Progenitor cell of endocrine pancreas (in vitro differentiated cells): ENCODE results near the gene RASAL2. TPM values are rescaled to one million over a fixed set of nuclear protein-coding genes. Genes with fewer than 3 reads are reported as not detected.

ENCODE experiments used
- DNase-seq: peaks from one replicate; pipeline ENCODE4 v3.0.0; 2021; ENCODE audit warnings: low spot score; ENCODE audit not compliant: unreplicated experiment
- H3K27ac Mint-ChIP-seq: 2 replicates; pipeline ENCODE4 v1.8.0; 2021; ENCODE audit warnings: mild to moderate bottlenecking, moderate library complexity, mixed read lengths
- H3K27me3 Mint-ChIP-seq: 2 replicates; pipeline ENCODE4 v1.8.0; 2021; ENCODE audit warnings: mixed read lengths
- H3K36me3 Mint-ChIP-seq: 2 replicates; pipeline ENCODE4 v1.8.0; 2022; ENCODE audit warnings: mixed read lengths; ENCODE audit not compliant: insufficient read depth
- H3K4me1 Mint-ChIP-seq: 2 replicates; pipeline ENCODE4 v1.8.0; 2021; ENCODE audit warnings: low read depth, mixed read lengths
- H3K4me3 Mint-ChIP-seq: 2 replicates; pipeline ENCODE4 v1.8.0; 2021; ENCODE audit warnings: low read depth, mild to moderate bottlenecking, moderate library complexity, mixed read lengths
- H3K9me3 Mint-ChIP-seq: 2 replicates; pipeline ENCODE4 v1.8.0; 2021; ENCODE audit warnings: low read depth, mixed read lengths
- CTCF ChIP-seq: fragments of 200-600 bp; sonication (generic); IDR thresholded peaks from one replicate; pipeline ENCODE4 v1.5.0; 2021; ENCODE audit warnings: antibody characterized with exemption, mild to moderate bottlenecking; ENCODE audit not compliant: unreplicated experiment
- total RNA-seq: library from RNA; stranded (reverse); gene quantifications from 2 replicates; pipeline ENCODE4 v1.2.1, GENCODE V29; 2021

RASAL2 gene
- total RNA-seq, 1 donor from 2014 or later: 28.5 TPM

DNA sequence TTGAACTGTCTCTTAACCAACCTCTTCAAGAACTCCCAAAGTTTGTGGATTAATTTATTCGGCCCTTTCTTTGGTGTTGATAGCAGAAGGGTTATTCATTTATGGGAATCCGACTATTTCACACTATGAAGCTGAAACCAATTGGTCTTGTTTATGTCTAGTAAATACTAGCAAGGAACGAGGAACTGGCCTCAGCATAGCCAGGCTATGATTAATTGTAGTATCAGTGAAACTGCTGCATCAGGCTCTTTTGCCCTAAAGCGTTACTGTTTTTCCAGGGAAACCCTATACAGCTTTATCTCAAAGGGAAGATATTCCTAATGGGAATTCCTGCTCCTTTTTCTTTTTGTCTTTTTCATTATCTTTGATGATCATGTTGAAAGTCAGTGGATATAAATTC, 367.8 kb downstream of the RASAL2 start:
- Mint-ChIP-seq H3K4me3 (no peak overlapping the region), H3K36me3 (peaks cover 13% of the 10 kb centered on the region)
- no peak for DNase-seq

DNA sequence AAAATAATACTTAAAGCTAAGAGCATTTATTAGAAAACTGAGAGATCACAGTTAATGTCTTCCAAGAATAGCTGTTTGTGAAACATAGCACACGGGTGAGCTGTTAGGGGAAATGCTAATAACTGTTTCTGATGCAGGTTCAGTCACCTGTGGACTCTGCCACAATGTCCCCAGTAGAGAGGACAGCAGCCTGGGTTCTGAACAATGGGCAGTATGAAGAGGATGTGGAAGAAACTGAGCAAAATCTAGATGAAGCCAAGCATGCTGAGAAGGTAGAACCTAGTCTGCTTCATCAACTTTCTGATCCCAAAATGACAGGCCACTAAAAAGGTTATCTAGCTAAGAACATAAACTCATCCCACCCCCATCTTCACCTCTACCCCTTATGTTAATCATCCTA, 370.2 kb downstream of the RASAL2 start:
- no peaks in the 10 kb centered on the region for H3K27me3 Mint-ChIP-seq
- H3K36me3 Mint-ChIP-seq: peaks cover 22% of the 10 kb centered on the region
- H3K4me3 Mint-ChIP-seq: no peak overlapping the region
- H3K27ac Mint-ChIP-seq: no peak overlapping the region
- DNase-seq: no peak
- TF ChIP-seq CTCF: no peak
- no peaks in the 10 kb centered on the region for H3K9me3 Mint-ChIP-seq
- H3K4me1 Mint-ChIP-seq: no peaks in the 10 kb centered on the region

More for the DNA sequence above, 367.8 kb downstream of the RASAL2 start:
- no peaks in the 10 kb centered on the region for H3K4me1 Mint-ChIP-seq
- TF ChIP-seq CTCF: no peak
- no peaks in the 10 kb centered on the region for H3K27me3 Mint-ChIP-seq
- no peak overlapping the region for H3K27ac Mint-ChIP-seq
- H3K9me3 Mint-ChIP-seq: no peaks in the 10 kb centered on the region

DNA sequence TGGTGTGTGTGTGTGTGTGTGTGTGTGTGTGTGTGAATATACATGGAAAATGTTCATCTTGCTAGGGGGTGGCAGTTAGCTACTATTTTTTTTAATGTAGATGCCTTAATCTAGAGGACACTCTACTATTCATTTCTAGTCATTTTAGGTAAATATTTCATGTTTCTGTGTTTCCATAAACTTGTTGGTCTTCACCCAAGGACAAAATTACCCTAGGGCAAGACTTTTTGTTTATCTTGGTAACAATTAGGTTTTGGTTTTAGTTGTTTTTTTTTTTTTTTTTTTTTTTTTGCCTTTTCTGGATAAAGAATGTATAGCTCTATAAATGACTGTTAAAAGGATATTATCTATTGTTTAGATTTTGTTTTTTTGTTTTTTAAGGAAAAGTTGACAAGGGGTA, 370.7 kb downstream of the RASAL2 start:
- peaks cover 22% of the 10 kb centered on the region for H3K36me3 Mint-ChIP-seq
- no peak overlapping the region for H3K27ac Mint-ChIP-seq
- TF ChIP-seq CTCF: no peak
- no peak overlapping the region for H3K4me3 Mint-ChIP-seq
- no peaks in the 10 kb centered on the region for H3K9me3 Mint-ChIP-seq
- no peaks in the 10 kb centered on the region for H3K4me1 Mint-ChIP-seq
- no peak for DNase-seq
- no peaks in the 10 kb centered on the region for H3K27me3 Mint-ChIP-seq

DNA sequence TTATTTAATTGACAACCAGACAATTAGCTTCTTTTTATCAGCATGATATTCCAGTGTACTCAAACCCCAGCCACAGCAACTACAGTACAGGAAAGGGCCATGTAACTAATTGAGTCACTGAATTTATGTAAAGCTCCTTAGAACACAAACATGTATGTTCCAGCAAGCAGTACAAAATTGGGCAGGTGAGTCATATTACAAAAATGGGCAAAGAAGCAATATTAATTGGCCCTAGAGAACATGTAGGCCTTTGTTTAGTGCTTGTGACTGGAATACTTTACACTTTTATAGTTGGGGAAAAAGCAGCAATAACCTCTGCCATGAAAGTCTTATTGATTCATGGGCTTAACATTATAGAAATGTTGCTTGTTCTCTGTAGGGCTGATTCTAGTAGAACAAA, 371.1 kb downstream of the RASAL2 start:
- Mint-ChIP-seq H3K9me3 (no peaks in the 10 kb centered on the region), H3K4me1 (no peaks in the 10 kb centered on the region), H3K27ac (no peak overlapping the region), H3K4me3 (no peak overlapping the region), H3K36me3 (peaks cover 22% of the 10 kb centered on the region), H3K27me3 (no peaks in the 10 kb centered on the region)
- TF ChIP-seq CTCF: no peak
- DNase-seq: no peak

DNA sequence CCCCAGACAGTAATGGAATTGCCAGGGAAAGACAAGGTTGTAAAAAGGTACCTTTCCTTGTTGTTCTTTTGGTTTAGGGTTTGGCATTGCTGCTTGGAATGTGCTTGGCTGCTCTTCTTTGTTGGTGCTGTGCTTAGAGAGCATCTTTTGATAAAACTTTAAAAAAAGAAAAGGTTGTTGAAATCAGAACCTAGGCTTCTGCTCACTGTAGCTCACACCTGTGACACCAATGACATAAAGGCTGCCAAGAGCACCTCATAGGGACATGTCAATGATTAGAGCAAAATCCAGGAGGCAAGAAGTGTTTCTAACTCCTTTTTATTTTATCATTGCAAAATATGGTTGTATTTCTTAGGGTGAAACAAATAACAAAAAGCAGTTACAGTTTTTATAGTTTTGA, 373.9 kb downstream of the RASAL2 start:
- H3K9me3 Mint-ChIP-seq: no peaks in the 10 kb centered on the region
- no peak for TF ChIP-seq CTCF
- H3K4me1 Mint-ChIP-seq: peaks cover 6% of the 10 kb centered on the region
- H3K36me3 Mint-ChIP-seq: peaks cover 22% of the 10 kb centered on the region
- H3K27me3 Mint-ChIP-seq: no peaks in the 10 kb centered on the region
- no peak overlapping the region for H3K4me3 Mint-ChIP-seq
- no peak overlapping the region for H3K27ac Mint-ChIP-seq
- DNase-seq: no peak
